PC-9 (cell line): ENCODE data around the gene WNT9A. TPM values are rescaled to one million over a fixed set of nuclear protein-coding genes. Genes with fewer than 3 reads are reported as not detected.

Source experiments
- BruUV-seq: library from RNA; stranded (reverse); fragments of 400-500 nt; replicated peaks from 2 replicates; lab custom pipeline; 2021; lab: Mats Ljungman, UMichigan
- CTCF ChIA-PET: fragments of 300-600 bp; sonication (Branson Sonifier 250); formaldehyde crosslinking; loops from one replicate; lab custom pipeline; 2022; ENCODE audit warnings: antibody characterized with exemption; lab: Charles Lee
- POLR2A ChIA-PET: fragments of 300-600 bp; sonication (Branson Sonifier 250); formaldehyde crosslinking; loops from one replicate; lab custom pipeline; 2022; ENCODE audit warnings: antibody characterized with exemption; ENCODE audit not compliant: unreplicated experiment; lab: Charles Lee
- DNase-seq, 2 experiments: peaks; one replicate each; pipeline versions ENCODE4 v3.0.0 to v3.0.0-alpha.2; 2015 to 2022; ENCODE audit warnings: mixed read lengths in 1 of 2
- H2AFZ ChIP-seq: fragments of 200-600 bp; sonication (generic); 2 replicates; pipeline ENCODE4 v1.8.1; 2017; ENCODE audit warnings: antibody characterized with exemption
- H3F3A ChIP-seq: fragments of 200-600 bp; sonication (generic); 2 replicates; pipeline ENCODE4 v1.8.1; 2017; ENCODE audit warnings: antibody characterized with exemption, mild to moderate bottlenecking, low read depth; ENCODE audit not compliant: insufficient read depth
- H3K27ac ChIP-seq: fragments of 200-600 bp; sonication (generic); 2 replicates; pipeline ENCODE4 v1.6.1; 2016; ENCODE audit warnings: mixed run types
- H3K27me3 ChIP-seq: fragments of 200-600 bp; sonication (generic); 2 replicates; pipeline ENCODE4 v1.6.1; 2016; ENCODE audit warnings: low read depth, mixed run types; ENCODE audit not compliant: insufficient read depth
- H3K36me3 ChIP-seq: fragments of 200-600 bp; sonication (generic); 2 replicates; pipeline ENCODE4 v1.6.1; 2016; ENCODE audit warnings: low read depth, mixed run types
- H3K4me1 ChIP-seq: fragments of 200-600 bp; sonication (generic); replicated peaks from 2 replicates; pipeline ENCODE4 v1.6.1; 2016; ENCODE audit warnings: mixed run types; ENCODE audit not compliant: insufficient read depth
- H3K4me2 ChIP-seq: fragments of 200-600 bp; sonication (generic); 2 replicates; pipeline ENCODE4 v1.6.1; 2017; ENCODE audit warnings: mixed run types
- H3K4me3 ChIP-seq: fragments of 200-600 bp; sonication (generic); 2 replicates; pipeline ENCODE4 v1.6.1; 2016; ENCODE audit warnings: mixed run types
- H3K79me2 ChIP-seq: fragments of 200-600 bp; sonication (generic); 2 replicates; pipeline ENCODE4 v1.6.1; 2017; ENCODE audit warnings: low read depth, mixed run types
- H3K9me2 ChIP-seq: fragments of 200-600 bp; sonication (generic); 2 replicates; pipeline ENCODE4 v1.8.1; 2017; ENCODE audit warnings: mild to moderate bottlenecking; ENCODE audit not compliant: insufficient read depth
- H3K9me3 ChIP-seq: fragments of 200-600 bp; sonication (generic); 2 replicates; pipeline ENCODE4 v1.8.1; 2016; ENCODE audit warnings: low read depth; ENCODE audit not compliant: insufficient read depth
- H4K20me1 ChIP-seq: fragments of 200-600 bp; sonication (generic); 2 replicates; pipeline ENCODE4 v1.8.1; 2017; ENCODE audit not compliant: insufficient read depth
- CTCF ChIP-seq: fragments of 200-600 bp; sonication (generic); conservative IDR thresholded peaks from 2 replicates; pipeline ENCODE4 v1.6.1; 2017; ENCODE audit warnings: mixed run types, antibody characterized with exemption, mild to moderate bottlenecking, moderate library complexity
- EZH2 ChIP-seq: fragments of 200-600 bp; sonication (generic); IDR thresholded peaks from 2 replicates; pipeline ENCODE4 v1.8.0; 2017; ENCODE audit warnings: antibody characterized with exemption, low read depth
- intact Hi-C: fragments of 100-400 bp; cut with micrococcal nuclease; formaldehyde crosslinking; loops from one replicate; pipeline ENCODE4 v1.10.0; 2022; ENCODE audit not compliant: unreplicated experiment
- total RNA-seq: library from RNA; stranded (reverse); gene quantifications from 2 replicates; pipeline ENCODE4 v1.2.3, GENCODE V29; 2021

The WNT9A gene
- total RNA-seq, 1 experiment from 2014 or later = 42.4 TPM

GRCh38 chr1:227889047-227889862, 58.5 kb downstream of the WNT9A start:
- H3K9me2 ChIP-seq = no peaks in the 10 kb centered on the region
- H3K4me3 ChIP-seq = no peak overlapping the region
- no peak overlapping the region for H3K4me2 ChIP-seq
- no peak for DNase-seq
- no peaks in the 10 kb centered on the region for H3K36me3 ChIP-seq
- no peaks in the 10 kb centered on the region for H3F3A ChIP-seq
- no peaks in the 10 kb centered on the region for H3K9me3 ChIP-seq
- intact Hi-C loops = no loop called here
- CTCF ChIA-PET = no interaction called here
- H4K20me1 ChIP-seq = no peaks in the 10 kb centered on the region
- POLR2A ChIA-PET = interaction anchor here (0.7 kb wide), 1 partner anchor 21 kb away, joined by 5 read pairs; no protein-coding TSS in a partner anchor
- no TSS peak for BruUV-seq
- no peaks in the 10 kb centered on the region for H3K79me2 ChIP-seq
- no peak overlapping the region for H2AFZ ChIP-seq
- H3K27me3 ChIP-seq = no peaks in the 10 kb centered on the region
- H3K4me1 ChIP-seq = 0 out of 2 replicates have a peak, but pooled peaks cover 7% of the 10 kb centered on the region
- H3K27ac ChIP-seq = no peak overlapping the region
- TF ChIP-seq EZH2 (no peak), CTCF (no peak)

- intact Hi-C loops = no loop called here
- POLR2A ChIA-PET = interaction anchor here (0.7 kb wide), 1 partner anchor 22 kb away, joined by 5 read pairs; no protein-coding TSS in a partner anchor
These were observed 59.2 kb downstream of the WNT9A start for GRCh38 chr1:227888404-227889046.

More at GRCh38 chr1:227888404-227889046, 59.2 kb downstream of the WNT9A start:
- H3K4me2 ChIP-seq = no peak overlapping the region
- no TSS peak for BruUV-seq
- H3F3A ChIP-seq = no peaks in the 10 kb centered on the region
- TF ChIP-seq CTCF (no peak), EZH2 (no peak)
- no peak overlapping the region for H2AFZ ChIP-seq
- H3K79me2 ChIP-seq = no peaks in the 10 kb centered on the region
- DNase-seq = no peak
- H4K20me1 ChIP-seq = no peaks in the 10 kb centered on the region
- H3K36me3 ChIP-seq = no peaks in the 10 kb centered on the region
- no peak overlapping the region for H3K27ac ChIP-seq
- CTCF ChIA-PET = interaction anchor here (0.7 kb wide), 1 partner anchor 119 kb away, joined by 3 read pairs; no protein-coding TSS in a partner anchor
- no peaks in the 10 kb centered on the region for H3K9me2 ChIP-seq
- 0 out of 2 replicates have a peak, but pooled peaks cover 7% of the 10 kb centered on the region for H3K4me1 ChIP-seq
- H3K27me3 ChIP-seq = no peaks in the 10 kb centered on the region
- H3K4me3 ChIP-seq = no peak overlapping the region
- no peaks in the 10 kb centered on the region for H3K9me3 ChIP-seq
